ENCODE data around the gene VASH2.
A peak's percentile ranks its signal among the peaks of the same experiment; 100 is the strongest.
"Not testable (repeated sequence)": the region's sequence is repeated elsewhere in the genome, so short reads cannot be mapped to it uniquely, and the experiment has no call there.

The VASH2 gene

GRCh38 chr1:212958175-212958574, 7.8 kb downstream of the VASH2 start:
- peak; percentile 17 for DNase-seq

GRCh38 chr1:212959266-212960220, 9.2 kb downstream of the VASH2 start:
- DNase-seq, result no peak

GRCh38 chr1:212960932-212961331, 10.6 kb downstream of the VASH2 start:
- no peak for DNase-seq

GRCh38 chr1:212962509-212962908, 12.2 kb downstream of the VASH2 start:
- DNase-seq, result no peak

GRCh38 chr1:212964102-212964501, 13.8 kb downstream of the VASH2 start:
- DNase-seq, result no peak

GRCh38 chr1:212964993-212965392, 14.7 kb downstream of the VASH2 start:
- not testable (repeated sequence) for DNase-seq

GRCh38 chr1:212966616-212967015, 16.3 kb downstream of the VASH2 start:
- no peak for DNase-seq

GRCh38 chr1:212967801-212968200, 17.5 kb downstream of the VASH2 start:
- peak; percentile 64 for DNase-seq

- DNase-seq, result no peak
These were observed 18.1 kb downstream of the VASH2 start for GRCh38 chr1:212968368-212968863.

- no peak for DNase-seq
These were observed 19.7 kb downstream of the VASH2 start for GRCh38 chr1:212970085-212970484.

GRCh38 chr1:212971312-212971711, 21.0 kb downstream of the VASH2 start:
- no peak for DNase-seq

- DNase-seq, result no peak
These were observed 23.1 kb downstream of the VASH2 start for GRCh38 chr1:212973426-212973825.

GRCh38 chr1:212973899-212974298, 23.6 kb downstream of the VASH2 start:
- no peak for DNase-seq

GRCh38 chr1:212974711-212975110, 24.4 kb downstream of the VASH2 start:
- no peak for DNase-seq

- no peak for DNase-seq
These were observed 25.0 kb downstream of the VASH2 start for GRCh38 chr1:212975111-212975918.

GRCh38 chr1:212976586-212976985, 26.2 kb downstream of the VASH2 start:
- DNase-seq, result no peak

GRCh38 chr1:212977781-212978645, 27.7 kb downstream of the VASH2 start:
- no peak for DNase-seq

GRCh38 chr1:212979340-212980122, 29.2 kb downstream of the VASH2 start:
- DNase-seq, result no peak

GRCh38 chr1:212980123-212980785, 29.9 kb downstream of the VASH2 start:
- peak; percentile 13 for DNase-seq

- no peak for DNase-seq
These were observed 30.7 kb downstream of the VASH2 start for GRCh38 chr1:212981025-212981495.
